Mesodermal cell (in vitro differentiated cells): ENCODE data around the gene ZNF654.
"Not testable (repeated sequence)": the region's sequence is repeated elsewhere in the genome, so short reads cannot be mapped to it uniquely, and the experiment has no call there.

Experiments
- H3K27ac ChIP-seq: 2 replicates; pipeline ENCODE4 v1.7.0; 2013; ENCODE audit warnings: mild to moderate bottlenecking, low read depth, low read length, moderate library complexity; ENCODE audit not compliant: severe bottlenecking
- H3K36me3 ChIP-seq: 2 replicates; pipeline ENCODE4 v1.7.1; 2013; ENCODE audit warnings: mild to moderate bottlenecking, low read length, moderate library complexity; ENCODE audit not compliant: control insufficient read depth, insufficient read depth
- H3K4me1 ChIP-seq: one replicate; pipeline ENCODE4 v1.7.1; 2013; ENCODE audit warnings: mild to moderate bottlenecking, low read length; ENCODE audit not compliant: insufficient read depth, control insufficient read depth, poor library complexity, severe bottlenecking
- H3K4me3 ChIP-seq: 2 replicates; pipeline ENCODE4 v1.7.0; 2013; ENCODE audit warnings: low read length, control low read depth, mild to moderate bottlenecking; ENCODE audit not compliant: insufficient read depth, poor library complexity, severe bottlenecking; ENCODE audit errors: extremely low read depth
- H3K9me3 ChIP-seq: 2 replicates; pipeline ENCODE4 v1.7.1; 2013; ENCODE audit warnings: mild to moderate bottlenecking, low read length, moderate library complexity; ENCODE audit not compliant: control insufficient read depth
- WGBS, 2 experiments: methylation state at CpG; one replicate each; pipeline ENCODE4 v1.1.5; 2013; ENCODE audit warnings: missing lambda C conversion rate in 2 of 2; ENCODE audit not compliant: insufficient coverage in 2 of 2; 5-methylcytosine and 5-hydroxymethylcytosine counted together

ZNF654 gene

DNA sequence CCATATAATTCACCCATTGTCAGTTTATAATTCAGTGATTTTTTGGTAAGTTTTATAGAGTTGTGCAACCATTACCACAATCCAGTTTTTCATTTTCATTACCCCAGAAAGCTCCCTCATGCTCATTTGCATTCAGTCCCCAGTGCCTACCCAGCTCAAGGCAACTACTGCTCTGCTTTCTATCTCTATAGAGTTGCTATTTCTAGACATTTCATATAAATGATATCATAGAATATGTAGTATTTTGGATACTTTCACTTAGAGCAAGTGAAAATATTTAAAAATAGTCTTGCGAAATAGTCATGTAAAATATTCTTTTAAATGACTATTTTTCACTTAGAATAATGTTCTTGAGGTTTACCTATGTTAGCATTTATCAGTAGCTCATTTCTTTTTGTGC is 42.1 kb downstream of the ZNF654 start:
- no peaks in the 10 kb centered on the region for H3K9me3 ChIP-seq
- H3K27ac ChIP-seq = no peak overlapping the region
- peaks cover 11% of the 10 kb centered on the region for H3K36me3 ChIP-seq
- no CpG with 5 or more reads among the region's 1 CpG for WGBS, 2 experiments
- no peak overlapping the region for H3K4me3 ChIP-seq
- no peaks in the 10 kb centered on the region for H3K4me1 ChIP-seq

DNA sequence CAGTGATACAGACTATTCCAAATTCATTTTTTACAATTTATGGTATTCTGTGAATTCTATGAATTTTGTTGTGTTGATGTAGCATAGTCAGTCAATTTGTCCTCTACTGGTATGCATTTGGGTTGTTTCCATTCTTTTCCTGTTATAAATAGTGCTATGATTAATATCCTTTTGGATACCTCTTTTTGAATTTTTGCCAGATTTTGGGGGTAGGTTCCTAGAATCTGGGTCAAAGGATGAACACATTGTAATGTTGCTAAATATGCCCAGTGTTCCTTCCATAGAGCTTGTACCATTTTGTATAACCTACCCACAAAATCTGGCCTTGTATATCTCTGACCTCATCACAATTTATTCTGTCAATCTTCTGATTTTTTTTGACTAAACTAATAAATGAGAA is 46.3 kb downstream of the ZNF654 start:
- Histone ChIP-seq H3K4me3 (no peak overlapping the region), H3K4me1 (no peaks in the 10 kb centered on the region), H3K36me3 (peaks cover 7% of the 10 kb centered on the region), H3K9me3 (no peaks in the 10 kb centered on the region), H3K27ac (no peak overlapping the region)

DNA sequence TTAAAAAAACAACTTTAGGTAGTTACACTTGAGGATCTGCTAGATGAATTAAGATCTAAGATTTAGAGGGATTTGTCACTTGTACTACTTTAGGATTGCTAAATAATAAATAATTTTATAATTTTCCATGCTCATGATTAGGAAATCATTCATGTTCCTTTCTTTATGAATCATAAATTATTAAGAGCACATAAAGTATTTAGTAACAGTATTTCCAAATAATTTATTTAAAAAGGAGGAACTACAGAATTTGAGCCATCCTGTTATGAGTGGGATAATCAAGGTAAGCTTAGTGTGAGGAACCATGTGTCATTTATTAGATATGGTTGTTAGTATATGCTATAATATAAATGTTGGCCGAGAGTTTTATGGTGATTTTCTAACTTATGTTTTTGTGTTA is 53.2 kb downstream of the ZNF654 start:
- Histone ChIP-seq H3K4me1 (no peaks in the 10 kb centered on the region), H3K27ac (no peak overlapping the region), H3K36me3 (peaks cover 21% of the 10 kb centered on the region), H3K4me3 (no peak overlapping the region), H3K9me3 (no peaks in the 10 kb centered on the region)
- no CpG with 5 or more reads among the region's 1 CpG for WGBS, 2 experiments

DNA sequence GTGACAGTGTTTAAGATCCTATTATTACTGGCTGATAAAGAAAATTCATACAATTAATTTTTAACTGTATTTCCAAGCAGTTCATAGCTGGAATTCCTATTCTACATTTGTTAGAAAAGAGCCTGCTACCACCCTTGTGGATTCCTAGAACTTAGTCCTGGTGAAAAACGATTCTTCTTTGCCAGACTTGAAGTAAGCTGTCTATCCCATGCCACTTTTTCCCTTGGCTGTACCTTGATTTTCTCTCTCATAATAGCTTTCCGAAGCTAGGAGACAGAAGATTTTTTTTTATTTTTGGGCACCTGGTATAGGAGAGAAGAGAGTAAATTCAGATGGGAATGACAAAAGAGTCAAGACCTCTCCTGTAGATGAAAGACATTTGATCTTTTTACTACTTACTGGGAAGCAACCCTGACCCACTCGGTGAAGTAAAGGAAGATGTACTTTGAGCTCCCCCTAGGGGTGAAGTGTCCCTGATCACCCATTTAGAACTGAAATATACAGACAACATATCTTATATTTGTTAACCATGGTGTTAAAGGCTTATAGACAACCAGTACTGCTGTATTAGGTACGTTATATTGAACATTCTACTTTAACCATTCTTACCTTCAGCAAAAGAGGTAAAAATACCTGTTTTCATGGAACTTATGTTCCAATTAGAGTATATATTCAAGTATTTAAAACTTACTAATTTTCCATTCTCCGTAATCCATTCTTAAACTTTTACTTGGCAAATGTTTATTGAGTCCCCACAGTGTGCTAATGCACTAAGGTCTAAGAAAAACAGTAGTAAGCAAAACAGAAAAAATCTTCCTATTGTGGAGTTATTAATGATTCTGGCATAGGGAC is 54.5 kb downstream of the ZNF654 start:
- Histone ChIP-seq H3K9me3 (no peaks in the 10 kb centered on the region), H3K4me3 (no peak overlapping the region)
- WGBS, 2 experiments = 71 to 78% methylated on average over 1 of the region's 5 CpGs

DNA sequence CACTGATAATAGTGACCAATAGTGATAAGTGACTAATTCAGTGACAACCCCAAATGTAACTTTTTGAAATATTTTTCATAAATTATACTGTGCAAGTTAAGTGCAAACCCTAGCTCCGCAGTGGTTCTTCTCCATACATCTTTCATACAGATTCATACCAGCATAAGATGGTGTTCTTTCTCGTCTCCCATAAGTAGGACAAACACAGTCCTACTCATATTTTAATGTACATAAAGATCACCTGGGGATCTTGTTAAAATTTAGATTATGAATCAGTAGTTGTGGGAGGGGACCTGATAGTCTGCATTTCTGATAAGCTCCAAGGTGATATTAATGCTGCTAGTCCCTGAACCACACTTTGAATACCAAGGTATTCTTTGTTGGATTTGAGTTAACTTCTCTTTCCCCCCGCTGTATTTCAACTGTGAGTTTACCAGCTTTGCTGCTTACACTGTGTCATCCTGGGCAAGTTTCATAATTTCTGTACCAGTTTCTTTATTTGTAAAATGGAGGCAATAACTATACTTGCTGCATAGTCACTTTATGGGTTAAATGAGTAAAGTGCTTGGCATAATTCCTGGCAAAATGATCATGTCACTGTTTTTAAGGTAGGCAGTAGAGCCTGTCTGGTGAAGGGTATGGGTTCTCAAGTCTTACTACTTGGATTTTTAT is 56.0 kb downstream of the ZNF654 start:
- H3K4me3 ChIP-seq = no peak overlapping the region
- 86% methylated on average over 1 of the region's 3 CpGs; no CpG with 5 or more reads in 1 of the 2 experiments for WGBS, 2 experiments
- H3K27ac ChIP-seq = no peak overlapping the region
- H3K36me3 ChIP-seq = peaks cover 25% of the 10 kb centered on the region
- H3K9me3 ChIP-seq = no peaks in the 10 kb centered on the region
- H3K4me1 ChIP-seq = no peaks in the 10 kb centered on the region

More for the DNA sequence above, 54.5 kb downstream of the ZNF654 start:
- Histone ChIP-seq H3K36me3 (peaks cover 25% of the 10 kb centered on the region), H3K27ac (peak overlapping the region; percentile 19), H3K4me1 (no peaks in the 10 kb centered on the region)

DNA sequence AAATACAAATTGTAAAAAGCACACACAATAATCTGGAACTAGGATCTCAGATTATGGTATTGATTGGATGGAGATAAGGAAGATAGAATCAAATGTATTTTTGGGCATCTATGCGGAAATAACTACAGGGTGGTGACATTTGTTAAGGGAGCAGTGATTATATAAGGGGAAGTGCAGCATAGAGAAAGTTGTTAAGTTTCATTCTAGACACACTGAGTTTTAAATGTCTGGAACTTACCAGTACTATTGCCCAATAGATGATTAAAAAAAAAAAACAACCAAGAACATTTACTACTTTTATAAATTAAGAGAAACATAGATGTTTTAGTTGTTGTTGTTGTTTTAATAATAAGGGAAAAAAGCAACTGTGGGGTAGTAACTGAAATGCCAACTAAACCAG is 58.6 kb downstream of the ZNF654 start:
- no peak overlapping the region for H3K27ac ChIP-seq
- no peaks in the 10 kb centered on the region for H3K4me1 ChIP-seq
- no peaks in the 10 kb centered on the region for H3K9me3 ChIP-seq
- 0% methylated on average over 1 of the region's 1 CpG; no CpG with 5 or more reads in 1 of the 2 experiments for WGBS, 2 experiments
- no peak overlapping the region for H3K4me3 ChIP-seq
- peaks cover 34% of the 10 kb centered on the region for H3K36me3 ChIP-seq

DNA sequence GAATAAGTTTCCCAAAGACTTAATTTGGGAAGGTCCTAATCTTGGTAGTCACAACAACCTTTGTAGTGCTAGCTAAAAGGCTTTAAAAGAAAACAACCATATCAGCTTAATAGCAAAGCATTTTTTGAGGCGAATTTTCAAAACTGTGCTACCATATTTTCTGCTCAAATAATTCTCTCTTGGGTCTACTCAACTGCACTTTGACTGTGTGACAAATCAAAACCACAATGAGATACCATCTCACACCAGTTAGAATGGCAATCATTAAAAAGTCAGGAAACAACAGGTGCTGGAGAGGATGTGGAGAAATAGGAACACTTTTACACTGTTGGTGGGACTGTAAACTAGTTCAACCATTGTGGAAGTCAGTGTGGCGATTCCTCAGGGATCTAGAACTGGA is 59.5 kb downstream of the ZNF654 start:
- H3K9me3 ChIP-seq, H3K4me3 ChIP-seq, H3K27ac ChIP-seq, H3K4me1 ChIP-seq: not testable (repeated sequence)
- 92% methylated on average over 1 of the region's 2 CpGs; no CpG with 5 or more reads in 1 of the 2 experiments for WGBS, 2 experiments
- H3K36me3 ChIP-seq = peaks cover 39% of the 10 kb centered on the region

DNA sequence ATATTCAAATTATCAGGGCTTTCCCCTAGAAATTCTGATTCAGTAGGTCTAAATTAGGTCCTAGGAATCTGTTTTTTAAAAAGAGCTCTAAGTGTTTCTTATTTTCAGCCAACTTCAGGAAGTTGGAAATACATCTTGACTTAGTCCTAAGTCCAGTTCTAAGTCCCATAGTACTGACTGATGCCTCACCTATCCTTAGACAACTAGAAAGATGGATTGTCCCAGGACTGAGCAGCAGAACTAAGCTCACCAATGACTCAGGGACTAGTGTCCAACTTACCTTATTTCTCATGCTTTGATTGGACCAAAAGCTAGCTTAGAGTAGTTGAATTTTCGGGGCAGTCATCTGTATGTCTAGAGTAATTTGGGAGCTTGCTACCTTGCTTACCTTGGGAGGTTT is 64.5 kb downstream of the ZNF654 start:
- Histone ChIP-seq H3K9me3 (no peaks in the 10 kb centered on the region), H3K36me3 (peaks cover 27% of the 10 kb centered on the region), H3K4me1 (no peaks in the 10 kb centered on the region), H3K27ac (no peak overlapping the region), H3K4me3 (no peak overlapping the region)
- WGBS, 2 experiments = 100% methylated on average over 1 of the region's 1 CpG; no CpG with 5 or more reads in 1 of the 2 experiments

DNA sequence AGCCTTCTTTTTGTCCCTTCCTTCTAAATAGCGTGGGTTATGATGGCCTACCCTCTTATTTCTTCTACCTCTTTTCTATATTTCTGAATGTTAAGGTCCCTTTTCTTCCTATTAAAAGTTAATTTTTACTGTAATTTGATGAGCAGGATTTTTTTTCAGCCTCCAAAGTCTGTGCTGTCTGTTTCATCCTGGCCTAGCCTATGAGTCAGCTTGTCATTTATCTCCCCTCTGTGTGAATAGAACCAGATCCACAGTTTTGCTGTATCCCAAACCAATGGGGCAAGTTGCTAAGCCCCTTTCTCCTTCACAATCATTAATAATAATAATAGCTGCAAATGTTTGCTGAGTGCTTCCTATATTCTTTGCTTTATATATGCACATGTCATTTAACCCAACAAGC is 72.6 kb downstream of the ZNF654 start:
- H3K36me3 ChIP-seq = peaks cover 9% of the 10 kb centered on the region
- peak overlapping the region; percentile 58 for H3K27ac ChIP-seq

DNA sequence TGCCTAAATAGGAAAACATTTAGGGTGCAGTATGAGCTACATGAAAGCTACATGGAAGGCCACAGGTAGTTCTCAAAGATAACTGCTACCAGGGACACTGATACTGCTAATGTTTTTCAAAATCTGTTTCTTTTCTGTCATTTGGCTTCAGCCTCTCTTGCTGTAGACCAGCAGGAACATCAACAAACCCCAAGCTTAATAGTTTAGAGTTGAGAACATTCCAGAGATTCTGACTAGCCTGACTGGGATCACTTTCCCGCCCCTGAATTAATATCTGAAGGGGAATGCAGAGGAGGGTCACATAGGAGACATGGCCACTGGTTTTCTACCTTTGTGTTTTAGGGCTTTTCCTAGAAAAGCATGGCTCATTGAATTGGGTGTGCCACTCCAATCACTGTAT is 73.8 kb downstream of the ZNF654 start:
- peaks cover 24% of the 10 kb centered on the region for H3K4me1 ChIP-seq
- H3K9me3 ChIP-seq = no peaks in the 10 kb centered on the region
- peaks cover 7% of the 10 kb centered on the region for H3K36me3 ChIP-seq
- peak overlapping the region; percentile 52 for H3K27ac ChIP-seq
- no peak overlapping the region for H3K4me3 ChIP-seq
- WGBS, 2 experiments = 70 to 100% methylated on average over 1 of the region's 1 CpG

More for the DNA sequence above, 72.6 kb downstream of the ZNF654 start:
- Histone ChIP-seq H3K9me3 (no peaks in the 10 kb centered on the region), H3K4me1 (peaks cover 24% of the 10 kb centered on the region), H3K4me3 (no peak overlapping the region)
- no CpG with 5 or more reads among the region's 1 CpG for WGBS, 2 experiments
